Testis (tissue), 3 donors: ENCODE data around the gene UNC93B1. TPM values are rescaled to one million over a fixed set of nuclear protein-coding genes. Genes with fewer than 3 reads are reported as not detected.

Experiments
- DNase-seq: peaks from one replicate; pipeline ENCODE4 v3.0.0-alpha.2; 2019
- H3K27ac ChIP-seq, 2 donors: fragments of 200-600 bp; sonication (generic); one replicate each; pipeline ENCODE4 v1.5.1; 2019
- H3K27me3 ChIP-seq: fragments of 200-600 bp; sonication (generic); one replicate; pipeline ENCODE4 v1.5.1; 2019
- H3K36me3 ChIP-seq: fragments of 200-600 bp; sonication (generic); one replicate; pipeline ENCODE4 v1.5.1; 2017; ENCODE audit warnings: low read depth; ENCODE audit errors: missing control alignments
- H3K4me1 ChIP-seq: fragments of 200-600 bp; sonication (generic); one replicate; pipeline ENCODE4 v1.5.1; 2019
- H3K4me3 ChIP-seq, 2 donors: fragments of 200-600 bp; sonication (generic); one replicate each; pipeline ENCODE4 v1.5.1; 2017 to 2019
- H3K9me3 ChIP-seq: fragments of 200-600 bp; sonication (generic); one replicate; pipeline ENCODE4 v1.5.1; 2017
- CTCF ChIP-seq, 3 experiments: fragments of 450-650 bp in 2 of 3; fragments of 200-600 bp in 1 of 3; sonication (generic) in 1 of 3; IDR thresholded peaks; one replicate each; pipeline ENCODE4 v1.5.1; 2016 to 2019; ENCODE audit warnings: antibody characterized with exemption in 3 of 3, mild to moderate bottlenecking in 2 of 3, moderate library complexity in 1 of 3
- POLR2A ChIP-seq: fragments of 450-650 bp; IDR thresholded peaks from one replicate; pipeline ENCODE4 v1.6.1; 2017; ENCODE audit warnings: antibody characterized with exemption, mild to moderate bottlenecking, moderate library complexity
- WGBS, 2 donors: methylation state at CpG; one replicate each; pipeline ENCODE4 v1.1.5; 2018; 5-methylcytosine and 5-hydroxymethylcytosine counted together
- intact Hi-C: fragments of 100-400 bp; cut with DNase I; formaldehyde crosslinking; loops from one replicate; pipeline ENCODE4 v1.15.1; 2023; ENCODE audit warnings: low total_unique reads
- polyA plus RNA-seq: library from polyadenylated mRNA; stranded (reverse); fragments of 350-450 nt; fragmentation: Illumina TruSeq; extraction: RNeasy Lipid Tissue Mini Kit (QIAGEN cat#74804); gene quantifications from one replicate; pipeline ENCODE4 v1.2.3, GENCODE V29; 2014; ENCODE audit warnings: low read depth, low replicate concordance; ENCODE audit not compliant: insufficient read depth
- total RNA-seq, 2 donors: library from RNA; depleted of rRNA; stranded (reverse); fragments of >200 nt; gene quantifications; one replicate each; pipeline ENCODE4 v1.2.3, GENCODE V29; 2016

UNC93B1 gene
- total and polyA plus RNA-seq, 3 donors from 2014 or later: 5.3 to 12.3 (median 7.9) TPM

GRCh38 chr11:68037411-68038225, 33.7 kb upstream of the UNC93B1 start:
- Histone ChIP-seq H3K27me3 (no peaks in the 10 kb centered on the region), H3K4me3 (no peak overlapping the region), H3K9me3 (no peaks in the 10 kb centered on the region), H3K27ac (peak overlapping the region in 1 of 2 donors; percentile 67), H3K36me3 (no peaks in the 10 kb centered on the region), H3K4me1 (peaks cover 24% of the 10 kb centered on the region)
- WGBS, 2 donors: 75 to 79% methylated on average over 14 to 20 of the region's 20 CpGs
- TF ChIP-seq CTCF (IDR thresholded peaks at IDR 0.05): no peak
- no peak for TF ChIP-seq POLR2A
- intact Hi-C loops: no loop called here
- DNase-seq: no peak

- intact Hi-C loops: no loop called here
- H3K4me1 ChIP-seq: peaks cover 25% of the 10 kb centered on the region
- TF ChIP-seq CTCF (IDR thresholded peaks at IDR 0.05) (no peak), POLR2A (no peak)
These were observed 32.9 kb upstream of the UNC93B1 start for GRCh38 chr11:68036717-68037239.

GRCh38 chr11:68036141-68036716, 32.3 kb upstream of the UNC93B1 start:
- H3K36me3 ChIP-seq: no peaks in the 10 kb centered on the region
- intact Hi-C loops: no loop called here
- no peak for DNase-seq
- H3K27me3 ChIP-seq: no peaks in the 10 kb centered on the region
- H3K9me3 ChIP-seq: no peaks in the 10 kb centered on the region
- H3K4me1 ChIP-seq: peaks cover 31% of the 10 kb centered on the region
- peak overlapping the region in 1 of 2 donors; percentile 67 for H3K27ac ChIP-seq
- no peak overlapping the region for H3K4me3 ChIP-seq
- no peak for TF ChIP-seq CTCF (IDR thresholded peaks at IDR 0.05)
- TF ChIP-seq POLR2A: no peak
- 85 to 90% methylated on average over 2 to 27 of the region's 27 CpGs for WGBS, 2 donors

More at GRCh38 chr11:68036717-68037239, 32.9 kb upstream of the UNC93B1 start:
- no peak for DNase-seq
- Histone ChIP-seq H3K36me3 (no peaks in the 10 kb centered on the region), H3K27ac (peak overlapping the region in 1 of 2 donors; percentile 67), H3K9me3 (no peaks in the 10 kb centered on the region), H3K4me3 (no peak overlapping the region), H3K27me3 (no peaks in the 10 kb centered on the region)
- WGBS, 2 donors: 69 to 70% methylated on average over 12 to 14 of the region's 14 CpGs

- Histone ChIP-seq H3K27me3 (no peaks in the 10 kb centered on the region), H3K27ac (no peak overlapping the region), H3K9me3 (no peaks in the 10 kb centered on the region), H3K4me3 (no peak overlapping the region), H3K36me3 (no peaks in the 10 kb centered on the region), H3K4me1 (peaks cover 33% of the 10 kb centered on the region)
- 86 to 90% methylated on average over 11 to 13 of the region's 13 CpGs for WGBS, 2 donors
- TF ChIP-seq CTCF (IDR thresholded peaks at IDR 0.05) (no peak), POLR2A (no peak)
- intact Hi-C loops: no loop called here
- DNase-seq: no peak
These were observed 31.5 kb upstream of the UNC93B1 start for GRCh38 chr11:68035266-68035876.
